ENCODE data around the gene TMEM209. TPM values are rescaled to one million over a fixed set of nuclear protein-coding genes. Genes with fewer than 3 reads are reported as not detected.

TMEM209 gene
- total and polyA plus RNA-seq, 12 donors: 6.0 to 77.1 (median 35.9) TPM

- H3K27me3 ChIP-seq: no peaks in the 10 kb centered on the region
- no peak for DNase-seq
- H3K27ac ChIP-seq: no peak overlapping the region
- H3K4me3 ChIP-seq: no peak overlapping the region
- H3K4me1 ChIP-seq (replicated peaks in 1 of 2): peaks cover 0 to 4% of the 10 kb centered on the region in 2 donors
- no peaks in the 10 kb centered on the region for H3K9me3 ChIP-seq (replicated peaks in 1 of 3)
- WGBS, 4 donors: 93 to 97% (median 95%) methylated on average over 7 of the region's 7 CpGs
- TF ChIP-seq, protein P1, sequence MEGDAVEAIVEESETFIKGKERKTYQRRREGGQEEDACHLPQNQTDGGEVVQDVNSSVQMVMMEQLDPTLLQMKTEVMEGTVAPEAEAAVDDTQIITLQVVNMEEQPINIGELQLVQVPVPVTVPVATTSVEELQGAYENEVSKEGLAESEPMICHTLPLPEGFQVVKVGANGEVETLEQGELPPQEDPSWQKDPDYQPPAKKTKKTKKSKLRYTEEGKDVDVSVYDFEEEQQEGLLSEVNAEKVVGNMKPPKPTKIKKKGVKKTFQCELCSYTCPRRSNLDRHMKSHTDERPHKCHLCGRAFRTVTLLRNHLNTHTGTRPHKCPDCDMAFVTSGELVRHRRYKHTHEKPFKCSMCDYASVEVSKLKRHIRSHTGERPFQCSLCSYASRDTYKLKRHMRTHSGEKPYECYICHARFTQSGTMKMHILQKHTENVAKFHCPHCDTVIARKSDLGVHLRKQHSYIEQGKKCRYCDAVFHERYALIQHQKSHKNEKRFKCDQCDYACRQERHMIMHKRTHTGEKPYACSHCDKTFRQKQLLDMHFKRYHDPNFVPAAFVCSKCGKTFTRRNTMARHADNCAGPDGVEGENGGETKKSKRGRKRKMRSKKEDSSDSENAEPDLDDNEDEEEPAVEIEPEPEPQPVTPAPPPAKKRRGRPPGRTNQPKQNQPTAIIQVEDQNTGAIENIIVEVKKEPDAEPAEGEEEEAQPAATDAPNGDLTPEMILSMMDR (IDR thresholded peaks at IDR 0.05): no peak
- no peak for TF ChIP-seq POLR2A (IDR thresholded peaks at IDR 0.05)
- intact Hi-C loops (cut with DNase I): no loop called here
- H3K36me3 ChIP-seq (replicated peaks in 1 of 2): peaks cover 0 to 35% of the 10 kb centered on the region in 2 donors
Observed at GRCh38 chr7:130133029-130133782, 72.0 kb downstream of the TMEM209 start.

GRCh38 chr7:130131964-130132875 is 73.0 kb downstream of the TMEM209 start:
- H3K36me3 ChIP-seq (replicated peaks in 1 of 2): peaks cover 0 to 40% of the 10 kb centered on the region in 2 donors
- H3K27me3 ChIP-seq: no peaks in the 10 kb centered on the region
- intact Hi-C loops (cut with DNase I): no loop called here
- H3K27ac ChIP-seq: no peak overlapping the region
- DNase-seq: no peak
- 94 to 95% (median 95%) methylated on average over 11 to 12 of the region's 12 CpGs for WGBS, 4 donors
- H3K4me1 ChIP-seq (replicated peaks in 1 of 2): peaks cover 6 to 13% of the 10 kb centered on the region in 2 donors
- no peaks in the 10 kb centered on the region for H3K9me3 ChIP-seq (replicated peaks in 1 of 3)
- TF ChIP-seq, protein P1 (IDR thresholded peaks at IDR 0.05): no peak
- TF ChIP-seq POLR2A (IDR thresholded peaks at IDR 0.05): no peak
- no peak overlapping the region for H3K4me3 ChIP-seq

DNA sequence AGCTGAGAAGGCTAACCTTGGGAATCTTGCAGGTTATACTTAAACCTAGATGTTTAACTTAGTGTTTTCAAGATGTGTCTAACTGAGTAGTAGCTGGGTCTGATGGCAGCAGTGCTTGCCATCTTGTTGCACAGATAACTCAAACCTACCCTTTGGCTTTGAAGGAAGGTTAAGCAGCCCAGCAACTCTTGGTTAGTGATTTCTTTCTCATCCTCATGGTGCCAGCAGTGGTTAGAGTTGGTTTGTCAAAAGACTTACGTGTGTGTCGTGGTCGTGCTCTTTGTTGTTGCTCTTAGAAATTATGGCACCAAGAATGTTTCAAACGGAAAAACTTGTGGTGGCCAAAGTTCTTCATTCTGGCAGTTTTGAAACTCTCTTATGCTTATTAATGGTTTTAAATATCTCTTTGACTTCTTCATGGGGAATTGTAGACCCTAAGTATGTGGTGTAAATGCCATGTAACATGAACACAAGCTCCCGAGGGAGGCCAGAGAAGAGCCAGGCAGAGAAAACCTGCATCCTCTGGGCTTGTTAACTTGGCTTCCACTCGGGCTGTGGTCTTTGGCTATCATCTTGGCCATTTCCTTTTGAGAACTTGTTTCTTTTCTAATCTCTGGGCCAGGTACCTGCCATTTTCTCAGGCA is 73.9 kb downstream of the TMEM209 start:
- TF ChIP-seq, protein P1 (IDR thresholded peaks at IDR 0.05): no peak
- no peak for TF ChIP-seq POLR2A (IDR thresholded peaks at IDR 0.05)
- Histone ChIP-seq H3K4me3 (no peak overlapping the region), H3K36me3 (replicated peaks in 1 of 2) (peaks cover 0 to 47% of the 10 kb centered on the region in 2 donors), H3K9me3 (replicated peaks in 1 of 3) (no peaks in the 10 kb centered on the region), H3K27me3 (no peaks in the 10 kb centered on the region), H3K27ac (no peak overlapping the region), H3K4me1 (replicated peaks in 1 of 2) (peaks cover 9 to 13% of the 10 kb centered on the region in 2 donors)
- intact Hi-C loops (cut with DNase I): no loop called here
- 96 to 99% (median 96%) methylated on average over 6 of the region's 6 CpGs for WGBS, 4 donors
- no peak for DNase-seq

GRCh38 chr7:130129011-130129411 is 76.2 kb downstream of the TMEM209 start:
- H3K4me1 ChIP-seq (replicated peaks in 1 of 2): peaks cover 9 to 13% of the 10 kb centered on the region in 2 donors
- no peak overlapping the region for H3K4me3 ChIP-seq
- WGBS, 4 donors: 83 to 95% (median 84%) methylated on average over 4 of the region's 4 CpGs
- H3K27ac ChIP-seq: no peak overlapping the region
- H3K9me3 ChIP-seq (replicated peaks in 1 of 3): no peaks in the 10 kb centered on the region
- H3K36me3 ChIP-seq (replicated peaks in 1 of 2): peaks cover 0 to 70% of the 10 kb centered on the region in 2 donors
- no peaks in the 10 kb centered on the region for H3K27me3 ChIP-seq
- TF ChIP-seq, protein P1 (IDR thresholded peaks at IDR 0.05): no peak
- TF ChIP-seq POLR2A (IDR thresholded peaks at IDR 0.05): no peak
- DNase-seq: no peak
- intact Hi-C loops (cut with DNase I): no loop called here

All from adrenal gland (tissue), 12 donors.